HepG2 (cell line): ENCODE results near the gene HNRNPR.

Experiments
- EEA1 ChIP-seq: sonication (generic); formaldehyde crosslinking; IDR thresholded peaks from 2 replicates; pipeline ENCODE4 v1.5.1; 2020; ENCODE audit warnings: mild to moderate bottlenecking, missing genetic modification reagents, borderline replicate concordance
- ELF4 ChIP-seq: sonication (generic); formaldehyde crosslinking; IDR thresholded peaks from 2 replicates; pipeline ENCODE4 v1.5.0; 2020; ENCODE audit warnings: missing genetic modification reagents, mild to moderate bottlenecking, moderate library complexity, borderline replicate concordance
- ESRRA ChIP-seq: sonication (generic); formaldehyde crosslinking; IDR thresholded peaks from 2 replicates; pipeline ENCODE4 v1.5.1; 2020; ENCODE audit warnings: mild to moderate bottlenecking, low read depth, missing genetic modification reagents
- IRF2 ChIP-seq: IDR thresholded peaks from 2 replicates; pipeline ENCODE4 v1.6.1; 2018; ENCODE audit warnings: missing genetic modification reagents, missing compliant biosample characterization
- SP1 ChIP-seq, 2 experiments: fragments of 450-650 bp in 1 of 2; sonication (generic) in 1 of 2; formaldehyde crosslinking in 1 of 2; IDR thresholded peaks; 2 replicates each; pipeline versions ENCODE4 v1.4.0 to v1.6.1; 2016 to 2020; ENCODE audit warnings: missing genetic modification reagents in 1 of 2
- TAF1 ChIP-seq: sonication (generic); formaldehyde crosslinking; IDR thresholded peaks from 2 replicates; pipeline ENCODE4 v1.4.0; 2020; ENCODE audit warnings: missing genetic modification reagents
- ZNF616 ChIP-seq: sonication (generic); formaldehyde crosslinking; IDR thresholded peaks from 2 replicates; pipeline ENCODE4 v1.5.0; 2020; ENCODE audit warnings: low read depth, mild to moderate bottlenecking, missing genetic modification reagents

DNA sequence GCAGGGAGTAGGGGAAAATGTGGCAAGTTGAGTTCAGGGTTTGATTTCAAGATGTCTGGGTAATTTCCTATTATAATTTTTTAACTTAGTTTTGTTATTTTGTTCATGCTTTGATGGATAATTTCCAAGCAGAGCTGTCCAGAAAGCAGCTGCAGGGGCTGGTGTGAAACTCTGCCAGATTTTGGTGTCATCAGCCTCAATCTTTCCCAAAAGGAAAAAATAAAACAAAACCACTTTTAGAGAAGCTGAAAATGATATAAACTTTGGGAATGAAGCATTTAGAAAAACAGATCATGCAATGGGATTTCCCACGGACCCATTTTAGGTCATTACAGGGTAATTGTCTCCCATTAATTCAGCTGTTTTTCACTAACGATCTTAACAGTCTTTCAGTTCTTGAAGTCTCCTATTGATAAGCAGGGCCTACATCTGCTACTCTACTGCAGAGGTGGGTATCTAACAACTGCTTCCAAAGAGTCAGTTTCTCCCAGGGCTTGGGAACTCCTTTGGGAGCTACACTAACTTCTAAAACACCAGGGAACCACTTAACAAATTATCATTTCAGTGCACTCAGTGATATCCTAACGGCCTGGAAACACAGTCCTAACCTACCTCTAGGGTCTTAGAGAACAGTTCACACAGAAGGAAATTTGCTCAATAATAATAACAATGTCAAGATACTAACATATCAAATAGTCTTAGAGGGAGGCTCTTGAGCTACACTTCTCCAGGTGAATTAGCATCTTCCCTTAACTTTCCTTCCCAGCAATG, 13.2 kb upstream of the HNRNPR start:
- TF ChIP-seq SP1 (IDR thresholded peaks at IDR 0.05) (no peak), SP1 (CRISPR knock-in tag; IDR thresholded peaks at IDR 0.05) (no peak), IRF2 (no peak), TAF1 (CRISPR knock-in tag) (no peak), ZNF616 (CRISPR knock-in tag) (no peak), ELF4 (CRISPR knock-in tag) (no peak), ESRRA (CRISPR knock-in tag) (no peak), EEA1 (CRISPR knock-in tag) (no peak)
